Osteoblast (primary cell): ENCODE results near the gene SRD5A1. TPM values are rescaled to one million over a fixed set of nuclear protein-coding genes. Genes with fewer than 3 reads are reported as not detected.

Experiments
- DNase-seq: peaks from one replicate; pipeline ENCODE4 v3.0.0; 2011; ENCODE audit warnings: low spot score, mixed read lengths; ENCODE audit not compliant: insufficient read length; ENCODE audit errors: missing footprints
- H2AFZ ChIP-seq: 2 replicates; pipeline ENCODE4 v1.6.0; 2011; ENCODE audit warnings: mild to moderate bottlenecking, low read length
- H3K27ac ChIP-seq: 2 replicates; pipeline ENCODE4 v1.5.1; 2011; ENCODE audit warnings: mild to moderate bottlenecking, low read depth, low read length, moderate library complexity
- H3K27me3 ChIP-seq: 2 replicates; pipeline ENCODE4 v1.6.0; 2012; ENCODE audit warnings: mild to moderate bottlenecking, control low read depth, inconsistent platforms, low read length, moderate library complexity; ENCODE audit not compliant: insufficient read depth
- H3K36me3 ChIP-seq: 2 replicates; pipeline ENCODE4 v1.5.1; 2011; ENCODE audit warnings: mild to moderate bottlenecking, low read length, control low read depth, moderate library complexity; ENCODE audit not compliant: insufficient read depth
- H3K4me1 ChIP-seq: 2 replicates; pipeline ENCODE4 v1.5.1; 2011; ENCODE audit warnings: mild to moderate bottlenecking, low read length, control low read depth, moderate library complexity; ENCODE audit not compliant: insufficient read depth
- H3K4me2 ChIP-seq: 2 replicates; pipeline ENCODE4 v1.6.0; 2011; ENCODE audit warnings: mild to moderate bottlenecking, low read length; ENCODE audit not compliant: insufficient read depth
- H3K4me3 ChIP-seq: fragments of 200-600 bp; sonication (generic); 3 replicates; pipeline ENCODE4 v1.5.1; 2012; ENCODE audit warnings: mild to moderate bottlenecking, low read length, inconsistent platforms; ENCODE audit not compliant: insufficient read depth
- H3K79me2 ChIP-seq: 2 replicates; pipeline ENCODE4 v1.6.0; 2012; ENCODE audit warnings: mild to moderate bottlenecking, low read length, control low read depth, inconsistent platforms; ENCODE audit not compliant: insufficient read depth
- H3K9me3 ChIP-seq: 2 replicates; pipeline ENCODE4 v1.5.1; 2011; ENCODE audit warnings: low read depth, low read length, control low read depth
- H4K20me1 ChIP-seq: 2 replicates; pipeline ENCODE4 v1.6.0; 2012; ENCODE audit warnings: mild to moderate bottlenecking, low read length, control low read depth; ENCODE audit not compliant: insufficient read depth
- total RNA-seq: library from RNA; depleted of rRNA; stranded (reverse); fragments of >200 nt; gene quantifications from 2 replicates; pipeline ENCODE4 v1.2.3, GENCODE V29; 2012
- TF ChIP-seq, protein P1 (sequence below): IDR thresholded peaks from 2 replicates; pipeline ENCODE4 v1.5.1; 2011; ENCODE audit warnings: mild to moderate bottlenecking, low read depth, low read length, moderate library complexity; ENCODE audit errors: extremely low read depth

The SRD5A1 gene
- total RNA-seq, 1 donor, result 9.4 TPM

DNA sequence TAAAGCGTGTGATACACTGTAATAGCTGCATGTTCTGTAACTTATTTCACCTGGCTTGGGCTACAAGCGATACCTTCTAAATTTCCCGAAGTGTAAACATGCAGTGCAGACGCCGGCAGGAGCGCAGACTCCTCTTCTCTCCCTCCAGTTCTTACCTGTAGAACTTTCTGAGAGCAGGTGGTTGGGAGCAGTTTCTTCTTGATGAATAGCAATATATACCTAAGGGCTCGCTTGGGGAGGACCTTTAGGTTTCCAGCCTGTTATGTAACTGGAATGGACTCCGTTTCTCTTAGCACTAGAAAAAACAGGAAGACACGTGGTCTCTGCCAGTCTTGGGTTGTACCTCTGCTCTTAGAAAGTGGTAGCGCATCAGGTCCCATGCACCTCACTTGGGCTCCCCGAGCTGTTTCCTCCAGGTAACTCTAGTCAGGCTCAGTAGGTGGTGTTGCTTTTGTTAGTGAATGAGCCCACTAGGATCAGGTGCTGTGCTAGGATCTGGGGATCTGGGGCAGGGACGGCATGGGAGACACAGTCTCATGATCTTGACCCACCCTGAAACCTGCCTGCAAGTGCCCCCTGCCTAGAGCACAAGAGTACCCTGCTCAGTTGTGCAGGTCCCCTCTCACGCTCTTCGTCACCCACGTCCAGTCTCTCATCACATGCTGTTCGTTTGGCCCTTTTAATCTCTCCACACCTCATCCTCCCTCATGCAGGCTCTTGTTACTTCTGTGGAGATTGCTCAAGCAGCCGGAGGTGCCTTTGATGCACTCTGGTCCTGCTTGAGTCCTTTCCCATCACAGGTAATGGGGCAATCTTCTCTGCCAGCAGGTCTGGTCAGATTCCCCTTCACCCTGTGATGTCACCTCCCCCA lies 82.8 kb downstream of the SRD5A1 start:
- Histone ChIP-seq H3K9me3 (no peaks in the 10 kb centered on the region), H3K79me2 (peaks cover 67% of the 10 kb centered on the region), H3K4me1 (peaks cover 35% of the 10 kb centered on the region), H3K27me3 (no peaks in the 10 kb centered on the region), H3K4me2 (peak overlapping the region; percentile 86), H3K36me3 (no peaks in the 10 kb centered on the region), H4K20me1 (peaks cover 55% of the 10 kb centered on the region), H3K4me3 (peak overlapping the region; percentile 80), H2AFZ (no peak overlapping the region), H3K27ac (peak overlapping the region; percentile 36)
- no peak for DNase-seq
- TF ChIP-seq, protein P1, sequence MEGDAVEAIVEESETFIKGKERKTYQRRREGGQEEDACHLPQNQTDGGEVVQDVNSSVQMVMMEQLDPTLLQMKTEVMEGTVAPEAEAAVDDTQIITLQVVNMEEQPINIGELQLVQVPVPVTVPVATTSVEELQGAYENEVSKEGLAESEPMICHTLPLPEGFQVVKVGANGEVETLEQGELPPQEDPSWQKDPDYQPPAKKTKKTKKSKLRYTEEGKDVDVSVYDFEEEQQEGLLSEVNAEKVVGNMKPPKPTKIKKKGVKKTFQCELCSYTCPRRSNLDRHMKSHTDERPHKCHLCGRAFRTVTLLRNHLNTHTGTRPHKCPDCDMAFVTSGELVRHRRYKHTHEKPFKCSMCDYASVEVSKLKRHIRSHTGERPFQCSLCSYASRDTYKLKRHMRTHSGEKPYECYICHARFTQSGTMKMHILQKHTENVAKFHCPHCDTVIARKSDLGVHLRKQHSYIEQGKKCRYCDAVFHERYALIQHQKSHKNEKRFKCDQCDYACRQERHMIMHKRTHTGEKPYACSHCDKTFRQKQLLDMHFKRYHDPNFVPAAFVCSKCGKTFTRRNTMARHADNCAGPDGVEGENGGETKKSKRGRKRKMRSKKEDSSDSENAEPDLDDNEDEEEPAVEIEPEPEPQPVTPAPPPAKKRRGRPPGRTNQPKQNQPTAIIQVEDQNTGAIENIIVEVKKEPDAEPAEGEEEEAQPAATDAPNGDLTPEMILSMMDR, result no peak

DNA sequence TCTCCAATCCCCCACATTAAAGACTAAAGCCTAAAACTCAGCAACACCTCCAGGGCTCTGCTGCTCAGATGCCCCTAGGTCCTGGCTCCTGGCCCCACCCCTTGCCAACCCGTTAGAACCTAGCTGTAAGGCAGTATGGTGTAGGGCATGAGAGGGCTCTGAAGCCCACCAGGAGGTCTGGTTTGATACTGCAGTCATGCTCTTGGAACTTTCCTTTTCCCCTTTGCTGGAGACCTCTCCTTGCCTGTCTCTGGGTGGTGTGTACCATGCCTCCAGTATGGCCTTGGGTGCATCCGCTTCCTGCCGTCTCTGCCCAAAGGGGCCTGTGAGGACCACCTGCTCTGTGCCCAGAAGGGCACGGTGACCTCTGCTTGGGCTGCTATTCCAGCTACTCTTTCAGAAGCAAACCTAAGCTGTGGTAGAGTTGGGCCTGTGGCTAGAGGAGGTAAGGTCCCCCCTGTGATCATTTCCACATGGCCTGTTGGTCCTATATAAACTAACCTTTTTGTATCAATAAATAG lies 83.4 kb downstream of the SRD5A1 start:
- TF ChIP-seq, protein P1, result no peak
- H3K36me3 ChIP-seq, result no peaks in the 10 kb centered on the region
- H3K27me3 ChIP-seq, result no peaks in the 10 kb centered on the region
- no peaks in the 10 kb centered on the region for H3K9me3 ChIP-seq
- peak overlapping the region; percentile 86 for H3K4me2 ChIP-seq
- DNase-seq, result no peak
- peaks cover 39% of the 10 kb centered on the region for H3K4me1 ChIP-seq
- H2AFZ ChIP-seq, result no peak overlapping the region
- peaks cover 73% of the 10 kb centered on the region for H3K79me2 ChIP-seq
- H3K4me3 ChIP-seq, result no peak overlapping the region
- peaks cover 59% of the 10 kb centered on the region for H4K20me1 ChIP-seq
- no peak overlapping the region for H3K27ac ChIP-seq

DNA sequence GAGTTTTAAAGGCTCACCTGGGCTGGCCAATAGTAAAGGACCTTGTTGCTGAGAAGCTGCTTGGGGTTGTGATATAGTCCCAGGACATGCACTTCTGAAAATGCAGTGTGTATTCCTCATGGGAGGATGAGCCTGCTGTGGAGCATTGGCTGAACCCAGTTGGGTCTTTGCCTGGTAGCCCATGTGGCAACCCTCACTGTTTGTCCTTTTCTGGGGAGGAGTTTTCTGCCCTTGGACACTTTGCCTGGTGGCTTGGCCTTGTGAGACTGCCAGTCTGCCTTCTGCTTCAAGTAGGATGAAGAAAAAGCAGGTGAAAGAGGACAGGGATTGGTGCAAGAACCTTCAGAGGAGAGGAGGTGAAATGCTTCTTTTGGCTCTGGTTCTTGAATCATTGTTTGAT lies 84.0 kb downstream of the SRD5A1 start:
- Histone ChIP-seq H3K4me2 (no peak overlapping the region), H4K20me1 (peaks cover 64% of the 10 kb centered on the region), H3K79me2 (peaks cover 79% of the 10 kb centered on the region), H3K4me1 (peaks cover 41% of the 10 kb centered on the region), H3K4me3 (no peak overlapping the region), H3K36me3 (no peaks in the 10 kb centered on the region), H3K9me3 (no peaks in the 10 kb centered on the region), H2AFZ (no peak overlapping the region), H3K27me3 (no peaks in the 10 kb centered on the region), H3K27ac (no peak overlapping the region)
- TF ChIP-seq, protein P1, result no peak
- no peak for DNase-seq

DNA sequence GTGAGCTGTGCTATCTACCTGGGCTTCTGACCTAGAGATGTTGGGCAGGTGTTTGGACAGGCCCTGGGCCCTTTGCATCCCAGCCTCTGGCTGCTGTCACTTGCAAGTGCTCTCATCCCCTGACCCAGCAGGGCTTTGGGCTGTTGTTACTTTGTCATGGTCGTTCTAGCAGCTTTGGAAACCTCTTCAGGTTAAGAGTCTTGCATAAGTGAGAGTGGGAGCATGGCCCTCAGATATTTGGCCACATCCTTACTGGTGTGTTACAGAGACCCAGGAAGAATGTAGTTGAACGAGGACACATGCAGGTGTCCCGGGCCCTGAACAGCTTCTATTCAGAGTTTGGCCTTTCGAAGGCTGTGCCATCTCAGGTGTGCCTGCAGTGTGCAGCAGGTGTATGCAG lies 84.4 kb downstream of the SRD5A1 start:
- Histone ChIP-seq H3K4me3 (no peak overlapping the region), H3K4me1 (peaks cover 45% of the 10 kb centered on the region), H3K27ac (no peak overlapping the region), H4K20me1 (peaks cover 68% of the 10 kb centered on the region), H3K36me3 (no peaks in the 10 kb centered on the region), H3K79me2 (peaks cover 83% of the 10 kb centered on the region), H3K9me3 (no peaks in the 10 kb centered on the region), H2AFZ (no peak overlapping the region), H3K4me2 (no peak overlapping the region), H3K27me3 (no peaks in the 10 kb centered on the region)
- TF ChIP-seq, protein P1, result no peak
- no peak for DNase-seq
